Activated CD4-positive, CD25-positive, alpha-beta regulatory T cell (primary cell): Measurements from ENCODE around the gene QSOX2.
A peak's percentile ranks its signal among the peaks of the same experiment; 100 is the strongest.
"Not testable (repeated sequence)": the region's sequence is repeated elsewhere in the genome, so short reads cannot be mapped to it uniquely, and the experiment has no call there.

Experiments
- DNase-seq, 4 experiments: peaks; one replicate each; lab custom pipeline; 2025; lab: John Stamatoyannopoulos, UW

QSOX2 gene

GRCh38 chr9:136282272-136282861, 36.8 kb upstream of the QSOX2 start:
- DNase-seq = no peak

GRCh38 chr9:136281421-136282271, 36.0 kb upstream of the QSOX2 start:
- DNase-seq = no peak

GRCh38 chr9:136280535-136281315, 35.1 kb upstream of the QSOX2 start:
- DNase-seq = no peak

DNA sequence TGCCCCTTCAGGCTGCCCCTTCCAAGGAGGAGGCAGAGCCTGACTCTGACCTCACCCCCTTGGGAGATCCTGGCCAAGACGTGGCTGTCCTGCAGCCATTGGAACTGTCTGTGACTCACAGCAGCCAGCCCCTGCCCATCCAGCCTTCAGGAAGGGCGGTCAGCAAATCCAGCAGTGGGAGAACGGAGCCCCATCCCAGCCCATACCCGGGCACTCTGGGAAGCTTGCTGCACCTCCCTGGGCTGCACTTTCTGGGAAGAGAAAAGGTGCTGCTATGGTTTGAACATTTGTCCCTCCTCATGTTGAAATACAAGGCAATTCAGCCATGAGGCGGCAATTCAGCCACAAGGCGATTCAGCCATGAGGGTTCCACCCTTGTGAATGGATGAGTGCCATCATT, 33.9 kb upstream of the QSOX2 start:
- no peak for DNase-seq

GRCh38 chr9:136278894-136279293, 33.3 kb upstream of the QSOX2 start:
- no peak for DNase-seq

GRCh38 chr9:136278221-136278620, 32.6 kb upstream of the QSOX2 start:
- DNase-seq = no peak

GRCh38 chr9:136277746-136278145, 32.1 kb upstream of the QSOX2 start:
- no peak for DNase-seq

DNA sequence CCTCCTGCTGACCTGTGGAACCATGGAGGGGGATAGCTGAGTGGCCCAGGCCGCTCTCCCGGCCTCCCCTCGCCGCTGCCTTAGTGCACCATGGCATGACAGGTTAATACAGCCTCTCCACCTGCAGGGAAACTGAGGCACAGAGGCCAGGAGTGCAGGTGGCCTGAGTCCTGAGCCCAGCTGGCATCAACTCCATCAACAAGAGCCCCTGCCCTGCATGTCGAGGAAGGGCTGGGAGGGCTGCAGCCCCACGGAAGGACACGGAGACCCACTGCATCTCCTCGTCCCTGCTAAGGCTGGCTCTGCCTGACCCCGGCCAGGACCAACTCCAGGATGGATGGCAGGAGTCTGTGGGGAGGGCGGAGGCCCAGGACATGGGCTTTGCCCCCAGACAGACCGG, 31.1 kb upstream of the QSOX2 start:
- DNase-seq = no peak

DNA sequence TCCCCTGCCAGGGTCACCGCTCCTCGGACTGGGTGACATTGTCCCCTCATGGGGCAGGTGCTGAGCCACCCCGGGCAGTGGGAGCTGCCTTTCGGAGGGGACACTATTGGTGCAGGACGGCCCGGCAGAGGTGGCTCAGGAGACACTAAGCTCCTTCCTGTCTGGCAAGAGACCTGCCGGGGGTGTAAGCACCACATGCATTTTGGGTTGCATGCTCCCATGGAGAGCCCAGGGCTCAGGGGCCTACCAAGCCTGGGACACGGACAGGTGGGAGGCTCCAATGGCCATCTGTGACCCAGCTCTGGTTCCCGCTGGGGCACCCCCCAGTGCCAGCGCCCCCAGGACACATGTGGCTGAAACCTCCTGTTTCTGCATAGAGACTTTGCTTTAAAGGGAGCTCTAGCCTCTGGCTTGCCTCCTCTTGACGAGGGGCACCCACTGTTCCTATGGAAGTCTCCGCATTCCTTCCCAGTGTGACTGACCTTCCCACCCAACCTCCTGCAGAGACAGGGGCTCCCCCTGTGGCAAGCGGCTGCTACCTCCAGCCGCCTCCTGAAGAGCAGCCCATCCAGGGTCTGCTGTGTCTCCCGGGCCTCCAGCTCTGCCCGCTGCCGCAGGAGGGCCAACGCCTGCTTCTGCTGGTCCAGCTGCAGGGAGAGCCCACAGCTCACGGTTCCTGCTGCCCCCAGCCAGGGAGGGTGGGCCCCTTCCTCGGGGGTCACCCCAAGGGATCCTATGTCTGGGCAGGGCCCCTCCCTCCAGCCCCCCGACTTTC, 30.2 kb upstream of the QSOX2 start:
- DNase-seq = no peak

DNA sequence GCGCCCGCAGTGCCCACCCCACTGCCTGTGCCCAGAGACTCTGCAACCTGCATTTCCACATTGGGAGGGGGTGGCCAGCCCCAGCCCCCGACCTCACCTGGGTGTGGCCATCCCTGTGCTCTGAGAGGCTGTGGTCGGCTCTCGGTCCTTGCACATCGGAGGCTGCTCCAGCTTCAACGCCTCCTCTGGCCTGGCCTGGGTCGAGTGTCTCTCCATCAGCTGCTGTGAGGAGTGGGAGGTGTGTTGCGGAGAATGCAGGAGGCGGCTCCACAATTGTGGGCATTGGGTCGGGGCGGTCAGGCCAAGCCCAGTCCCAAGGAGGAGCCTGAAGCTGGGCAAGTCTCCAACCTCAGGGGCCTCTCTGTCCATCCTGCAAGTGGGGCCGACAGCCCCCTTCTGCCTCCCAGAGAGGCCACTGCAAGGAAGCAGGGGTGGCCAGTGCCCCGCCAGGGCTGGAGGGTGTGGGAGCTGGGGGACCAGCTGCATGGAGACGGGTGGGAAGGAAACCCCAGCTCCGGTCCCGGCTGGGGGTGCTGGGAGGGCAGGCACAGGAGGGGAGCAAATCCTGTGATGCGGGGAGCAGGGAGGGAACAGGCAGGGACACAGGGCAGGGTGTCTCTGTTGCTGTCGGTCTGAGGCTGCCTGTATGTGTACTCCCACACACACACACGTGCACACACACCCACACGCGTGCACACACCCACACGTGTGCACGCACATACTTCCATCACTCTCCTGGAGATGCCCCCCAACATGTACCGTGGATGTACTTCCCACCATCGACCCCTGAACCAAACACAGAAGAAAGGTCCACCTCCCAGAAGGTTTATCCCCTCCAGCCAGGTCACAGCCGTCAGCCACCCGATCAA, 29.4 kb upstream of the QSOX2 start:
- no peak for DNase-seq

DNA sequence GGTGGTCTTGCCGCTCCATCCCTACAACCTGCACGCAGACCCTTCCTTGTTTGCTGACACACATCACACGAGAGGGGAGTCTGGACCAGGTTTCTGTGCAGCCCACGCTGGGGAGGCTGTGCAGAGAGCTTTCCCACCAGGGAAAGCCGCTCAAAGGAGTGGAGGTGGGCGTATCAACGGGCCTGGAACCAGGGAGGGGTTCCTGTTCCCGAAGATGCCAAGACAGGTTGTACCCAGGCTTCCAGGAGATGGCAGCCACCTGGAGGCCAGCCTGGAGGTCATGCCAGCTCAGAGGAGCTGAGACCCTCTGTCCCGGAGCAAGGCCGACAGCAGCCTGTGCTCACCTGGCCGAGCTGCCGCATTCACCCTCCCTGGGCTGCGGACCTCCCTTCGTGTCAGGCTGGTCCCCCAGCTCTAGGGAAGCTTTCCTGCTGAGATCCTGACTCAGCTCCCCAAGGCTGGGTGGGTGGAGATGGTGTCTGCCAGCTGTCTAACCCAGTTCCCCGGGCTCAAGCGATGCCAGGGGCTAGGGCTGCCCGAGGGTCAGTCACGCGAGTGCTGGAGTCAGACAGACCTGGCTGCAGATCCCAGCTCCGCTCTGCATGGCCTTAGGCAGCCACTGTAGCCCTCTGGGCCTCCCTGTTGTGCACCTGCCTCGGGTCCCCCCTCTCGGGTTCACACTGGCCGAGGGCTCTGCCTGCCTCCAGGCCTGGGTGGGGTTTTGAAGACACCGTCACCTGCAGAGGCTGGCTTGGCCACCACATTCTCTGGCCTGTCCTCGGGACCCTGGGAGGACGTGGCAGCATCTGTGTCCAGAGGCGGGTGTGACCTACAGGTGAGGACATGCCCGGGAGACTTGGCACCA, 28.5 kb upstream of the QSOX2 start:
- no peak for DNase-seq

- DNase-seq = no peak
These were observed 27.7 kb upstream of the QSOX2 start for GRCh38 chr9:136273244-136273865.

DNA sequence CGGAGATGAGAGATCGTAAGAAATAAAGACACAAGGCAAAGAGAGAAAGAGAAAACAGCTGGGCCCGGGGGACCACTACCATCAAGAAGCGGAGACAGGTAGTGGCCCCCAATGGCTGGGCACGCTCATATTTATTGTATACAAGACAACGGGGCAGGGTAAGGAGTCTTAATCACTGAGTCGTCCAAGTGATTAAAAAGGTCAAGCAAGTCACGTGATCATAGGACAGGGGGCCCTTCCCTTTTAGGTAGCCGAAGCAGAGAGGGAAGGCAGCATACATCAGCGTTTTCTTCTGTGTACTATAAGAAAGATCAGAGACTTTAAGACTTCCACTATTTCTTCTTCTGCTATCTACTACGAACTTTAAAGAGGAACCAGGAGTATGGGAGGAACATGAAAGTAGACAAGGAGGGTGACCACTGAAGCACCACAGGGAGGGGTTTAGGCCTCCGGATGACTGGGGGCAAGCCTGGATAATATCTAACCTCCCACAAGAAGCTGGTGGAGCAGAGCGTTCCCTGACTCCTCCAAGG, 24.6 kb upstream of the QSOX2 start:
- DNase-seq = no peak

GRCh38 chr9:136268735-136269134, 23.1 kb upstream of the QSOX2 start:
- DNase-seq = no peak

DNA sequence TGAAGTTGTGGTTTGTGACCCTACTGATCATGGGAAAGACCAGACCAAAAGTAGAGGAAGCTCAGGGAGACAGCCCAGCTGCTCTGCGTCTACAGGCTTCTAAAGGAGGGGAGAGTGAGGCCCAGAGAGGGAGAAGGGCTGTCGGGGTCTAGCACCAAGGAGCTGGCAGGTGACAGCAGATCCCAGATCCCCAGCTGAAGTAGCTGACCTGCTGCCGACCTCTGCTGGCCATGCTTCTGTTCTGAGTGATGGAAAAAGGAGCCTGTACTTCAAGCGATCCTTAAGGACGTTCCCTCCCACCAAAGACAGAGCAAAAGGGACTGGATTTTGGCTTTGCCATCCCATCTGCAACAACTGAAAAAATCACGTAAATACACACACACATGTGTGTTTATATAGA, 22.7 kb upstream of the QSOX2 start:
- no peak for DNase-seq

DNA sequence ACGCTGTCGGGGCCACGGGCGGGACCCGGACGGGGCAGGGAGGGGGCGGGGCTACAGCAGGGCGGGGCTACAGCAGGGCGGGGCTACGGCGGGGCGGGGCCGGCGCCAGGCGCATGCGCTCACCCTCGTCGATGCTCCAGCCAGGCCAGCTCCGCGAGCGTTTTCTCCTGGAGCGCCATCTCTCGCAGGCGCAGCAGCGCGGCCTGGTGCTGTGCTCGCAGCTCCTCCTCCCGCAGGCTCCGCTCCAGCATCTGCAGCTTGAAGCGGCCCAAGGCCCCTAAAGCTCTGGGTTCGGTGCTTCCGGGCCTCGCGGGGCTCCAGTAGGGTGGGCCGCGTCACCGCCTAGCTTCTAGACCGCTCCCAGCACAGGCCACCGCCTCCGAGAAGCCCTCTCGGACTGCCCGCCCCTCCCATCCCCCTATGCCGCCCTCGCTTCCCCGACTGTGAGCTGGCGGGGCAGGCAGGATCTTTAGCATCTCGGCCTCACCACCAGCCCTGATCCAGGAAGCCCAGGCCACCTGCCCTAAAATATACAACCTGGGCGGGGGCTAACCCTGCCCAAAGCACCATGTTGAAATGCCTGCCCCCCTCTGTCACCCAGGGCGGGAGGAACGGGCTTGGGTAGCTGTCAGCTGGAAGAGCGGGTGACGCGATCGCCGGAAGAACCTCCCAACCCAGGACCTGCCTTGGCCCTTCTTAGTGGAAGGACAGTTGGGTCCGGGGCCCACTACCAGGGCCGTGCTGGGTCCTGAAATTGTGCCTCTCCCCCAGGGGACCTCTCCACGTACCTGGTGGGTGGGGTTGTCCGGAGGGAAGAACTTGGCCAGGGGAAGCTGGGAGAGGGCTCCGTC, 21.9 kb upstream of the QSOX2 start:
- peak; percentile 70 to 80 (median 76) for DNase-seq

DNA sequence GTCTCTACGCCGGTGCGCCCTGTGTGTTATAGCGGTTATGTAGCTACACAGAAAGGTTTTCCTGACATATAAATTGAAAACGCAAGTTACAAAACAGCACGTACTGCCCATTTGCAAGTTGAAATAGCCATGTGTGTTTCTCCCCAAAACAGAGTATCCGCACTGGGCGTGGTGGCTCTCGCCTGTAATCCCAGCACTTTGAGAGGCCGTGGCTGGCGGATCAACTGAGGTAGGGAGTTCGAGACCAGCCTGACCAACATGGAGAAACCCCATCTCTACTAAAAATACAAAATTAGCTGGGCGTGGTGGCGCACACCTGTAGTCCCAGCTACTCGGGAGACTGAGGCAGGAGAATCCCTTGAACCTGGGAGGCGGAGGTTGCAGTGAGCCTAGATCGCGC, 21.0 kb upstream of the QSOX2 start:
- not testable (repeated sequence) for DNase-seq

- DNase-seq = no peak
These were observed 20.1 kb upstream of the QSOX2 start for GRCh38 chr9:136265561-136266355.
